HEK293 (cell line): ENCODE results near the gene NSFL1C.

Experiments
- ZBTB26 ChIP-seq: fragments of 450-650 bp; formaldehyde crosslinking; optimal IDR thresholded peaks from 2 replicates; pipeline ENCODE3; 2016; ENCODE audit warnings: missing biosample characterization, mild to moderate bottlenecking, missing genetic modification characterization
- ZNF670 ChIP-seq: fragments of 450-650 bp; formaldehyde crosslinking; IDR thresholded peaks from 2 replicates; pipeline ENCODE4 v1.5.1; 2016; ENCODE audit warnings: missing biosample characterization, missing genetic modification characterization, low read depth
- TF ChIP-seq, protein P1 (sequence below): fragments of 450-650 bp; formaldehyde crosslinking; IDR thresholded peaks from 2 replicates; pipeline ENCODE4 v1.5.1; 2016; ENCODE audit warnings: missing biosample characterization, missing genetic modification characterization
- TF ChIP-seq, protein P2 (sequence below): fragments of 450-650 bp; formaldehyde crosslinking; IDR thresholded peaks from 2 replicates; pipeline ENCODE4 v1.5.1; 2016; ENCODE audit warnings: missing biosample characterization, missing genetic modification characterization

DNA sequence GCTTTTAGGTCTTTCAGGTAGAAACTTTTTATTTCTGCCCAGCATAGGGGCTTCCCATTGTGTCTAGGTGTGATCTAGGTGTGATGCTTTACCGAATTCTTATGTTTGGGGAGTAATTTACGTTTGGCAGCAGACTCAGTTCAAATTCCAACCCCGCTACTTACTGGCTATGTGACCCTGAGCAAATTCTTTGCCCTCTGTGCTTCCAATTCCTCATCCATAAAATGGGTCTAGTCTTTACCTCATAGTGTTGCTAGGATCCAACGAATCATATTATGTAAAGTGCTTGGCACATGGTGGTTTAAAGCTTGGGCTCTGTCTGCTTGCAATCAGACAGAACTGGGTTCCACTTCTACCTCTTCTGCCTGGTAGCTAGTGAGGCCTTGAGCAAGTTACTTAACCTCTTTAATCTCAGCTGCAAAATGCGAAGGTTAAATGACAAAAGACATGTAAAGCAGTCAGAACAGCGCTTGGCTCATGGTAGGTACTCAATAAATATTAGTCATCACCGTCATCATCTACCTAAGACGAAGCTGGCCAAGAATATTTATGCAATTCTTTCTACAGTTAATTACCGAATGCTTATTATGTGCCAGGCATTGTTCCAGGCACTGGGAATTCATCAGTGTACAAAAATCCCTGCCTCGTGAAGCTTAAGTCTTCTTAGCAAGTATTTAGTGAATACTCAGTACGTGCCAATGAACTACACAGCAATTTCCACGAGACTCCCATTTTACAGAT is 1.0 kb downstream of the NSFL1C start:
- TF ChIP-seq ZBTB26 (no peak), ZNF670 (tag by site-specific recombination) (no peak)
- TF ChIP-seq, protein P1, sequence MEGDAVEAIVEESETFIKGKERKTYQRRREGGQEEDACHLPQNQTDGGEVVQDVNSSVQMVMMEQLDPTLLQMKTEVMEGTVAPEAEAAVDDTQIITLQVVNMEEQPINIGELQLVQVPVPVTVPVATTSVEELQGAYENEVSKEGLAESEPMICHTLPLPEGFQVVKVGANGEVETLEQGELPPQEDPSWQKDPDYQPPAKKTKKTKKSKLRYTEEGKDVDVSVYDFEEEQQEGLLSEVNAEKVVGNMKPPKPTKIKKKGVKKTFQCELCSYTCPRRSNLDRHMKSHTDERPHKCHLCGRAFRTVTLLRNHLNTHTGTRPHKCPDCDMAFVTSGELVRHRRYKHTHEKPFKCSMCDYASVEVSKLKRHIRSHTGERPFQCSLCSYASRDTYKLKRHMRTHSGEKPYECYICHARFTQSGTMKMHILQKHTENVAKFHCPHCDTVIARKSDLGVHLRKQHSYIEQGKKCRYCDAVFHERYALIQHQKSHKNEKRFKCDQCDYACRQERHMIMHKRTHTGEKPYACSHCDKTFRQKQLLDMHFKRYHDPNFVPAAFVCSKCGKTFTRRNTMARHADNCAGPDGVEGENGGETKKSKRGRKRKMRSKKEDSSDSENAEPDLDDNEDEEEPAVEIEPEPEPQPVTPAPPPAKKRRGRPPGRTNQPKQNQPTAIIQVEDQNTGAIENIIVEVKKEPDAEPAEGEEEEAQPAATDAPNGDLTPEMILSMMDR (tag by site-specific recombination) = no peak
- TF ChIP-seq, protein P2, sequence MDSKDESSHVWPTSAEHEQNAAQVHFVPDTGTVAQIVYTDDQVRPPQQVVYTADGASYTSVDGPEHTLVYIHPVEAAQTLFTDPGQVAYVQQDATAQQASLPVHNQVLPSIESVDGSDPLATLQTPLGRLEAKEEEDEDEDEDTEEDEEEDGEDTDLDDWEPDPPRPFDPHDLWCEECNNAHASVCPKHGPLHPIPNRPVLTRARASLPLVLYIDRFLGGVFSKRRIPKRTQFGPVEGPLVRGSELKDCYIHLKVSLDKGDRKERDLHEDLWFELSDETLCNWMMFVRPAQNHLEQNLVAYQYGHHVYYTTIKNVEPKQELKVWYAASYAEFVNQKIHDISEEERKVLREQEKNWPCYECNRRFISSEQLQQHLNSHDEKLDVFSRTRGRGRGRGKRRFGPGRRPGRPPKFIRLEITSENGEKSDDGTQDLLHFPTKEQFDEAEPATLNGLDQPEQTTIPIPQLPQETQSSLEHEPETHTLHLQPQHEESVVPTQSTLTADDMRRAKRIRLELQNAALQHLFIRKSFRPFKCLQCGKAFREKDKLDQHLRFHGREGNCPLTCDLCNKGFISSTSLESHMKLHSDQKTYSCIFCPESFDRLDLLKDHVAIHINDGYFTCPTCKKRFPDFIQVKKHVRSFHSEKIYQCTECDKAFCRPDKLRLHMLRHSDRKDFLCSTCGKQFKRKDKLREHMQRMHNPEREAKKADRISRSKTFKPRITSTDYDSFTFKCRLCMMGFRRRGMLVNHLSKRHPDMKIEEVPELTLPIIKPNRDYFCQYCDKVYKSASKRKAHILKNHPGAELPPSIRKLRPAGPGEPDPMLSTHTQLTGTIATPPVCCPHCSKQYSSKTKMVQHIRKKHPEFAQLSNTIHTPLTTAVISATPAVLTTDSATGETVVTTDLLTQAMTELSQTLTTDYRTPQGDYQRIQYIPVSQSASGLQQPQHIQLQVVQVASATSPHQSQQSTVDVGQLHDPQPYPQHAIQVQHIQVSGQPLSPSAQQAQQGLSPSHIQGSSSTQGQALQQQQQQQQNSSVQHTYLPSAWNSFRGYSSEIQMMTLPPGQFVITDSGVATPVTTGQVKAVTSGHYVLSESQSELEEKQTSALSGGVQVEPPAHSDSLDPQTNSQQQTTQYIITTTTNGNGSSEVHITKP = no peak
